Transverse colon (tissue), 4 donors: ENCODE measurements around the gene PPARA. TPM values are rescaled to one million over a fixed set of nuclear protein-coding genes. Genes with fewer than 3 reads are reported as not detected.

ENCODE experiments used
- DNase-seq: peaks from one replicate; pipeline ENCODE4 v3.0.0-alpha.2; 2019
- H3K27ac ChIP-seq, 4 donors: fragments of 200-600 bp; sonication (generic); 2 replicates each; pipeline ENCODE4 v1.5.1; 2016 to 2018; ENCODE audit warnings: inconsistent platforms in 4 of 4
- H3K27me3 ChIP-seq: fragments of 200-600 bp; sonication (generic); 2 replicates; pipeline ENCODE4 v1.5.1; 2017; ENCODE audit warnings: inconsistent platforms
- H3K36me3 ChIP-seq, 4 donors: fragments of 200-600 bp; sonication (generic); 2 replicates each; pipeline ENCODE4 v1.5.1; 2017 to 2019; ENCODE audit warnings: inconsistent platforms in 4 of 4
- H3K4me1 ChIP-seq, 4 donors: fragments of 200-600 bp; sonication (generic); 2 replicates each; pipeline ENCODE4 v1.5.1; 2017 to 2020; ENCODE audit warnings: inconsistent platforms in 4 of 4
- H3K4me3 ChIP-seq, 4 donors: fragments of 200-600 bp; sonication (generic); 1 replicate in 1 of 4; 2 replicates in 3 of 4; pipeline versions ENCODE4 v1.5.1 to v1.6.1; 2017 to 2019; ENCODE audit warnings: inconsistent platforms in 4 of 4
- H3K9me3 ChIP-seq, 2 donors: fragments of 200-600 bp; sonication (generic); 2 replicates each; pipeline ENCODE4 v1.5.1; 2017 to 2019; ENCODE audit warnings: inconsistent platforms in 2 of 2
- EP300 ChIP-seq: sonication (generic); formaldehyde crosslinking; IDR thresholded peaks from one replicate; pipeline ENCODE4 v1.6.1; 2017; ENCODE audit warnings: antibody characterized with exemption, low read depth
- POLR2A ChIP-seq: fragments of 450-650 bp; IDR thresholded peaks from one replicate; pipeline ENCODE4 v1.6.1; 2016; ENCODE audit warnings: antibody characterized with exemption, mild to moderate bottlenecking, moderate library complexity
- POLR2AphosphoS5 ChIP-seq, 3 donors: sonication (generic); formaldehyde crosslinking; IDR thresholded peaks; one replicate each; pipeline ENCODE4 v1.6.1; 2016; ENCODE audit warnings: antibody characterized with exemption in 3 of 3
- WGBS, 2 donors: methylation state at CpG; one replicate each; pipeline ENCODE4 v1.1.5; 2018; ENCODE audit warnings: low coverage in 1 of 2; 5-methylcytosine and 5-hydroxymethylcytosine counted together
- in situ Hi-C, 4 donors: fragments of 200-750 bp; cut with MboI; loops; one replicate each; pipeline versions ENCODE4 v1.15.0 to v1.15.1; 2017; ENCODE audit warnings: low sequenced_read_pairs in 3 of 4, low pct_ligation_motif_present in 1 of 4, low pct_unique_long_range_greater_than_20kb in 1 of 4
- intact Hi-C: fragments of 100-400 bp; cut with DNase I; formaldehyde crosslinking; loops from one replicate; pipeline ENCODE4 v1.15.1; 2023; ENCODE audit warnings: low total_unique reads
- total RNA-seq, 4 donors: library from RNA; depleted of rRNA; stranded (reverse); fragments of >200 nt; gene quantifications; one replicate each; pipeline ENCODE4 v1.1.0, GENCODE V29; 2016
- TF ChIP-seq, protein P1 (sequence below), 5 experiments: fragments of 200-600 bp in 3 of 5; fragments of 450-650 bp in 2 of 5; sonication (generic) in 3 of 5; IDR thresholded peaks; 1 replicate in 2 of 5; 2 replicates in 3 of 5; pipeline ENCODE4 v1.5.1; 2016 to 2017; ENCODE audit warnings: antibody characterized with exemption in 5 of 5, inconsistent platforms in 3 of 5, mild to moderate bottlenecking in 2 of 5, moderate library complexity in 1 of 5

PPARA gene
- total RNA-seq, 4 donors from 2014 or later, result 52.0 to 88.1 (median 74.7) TPM

DNA sequence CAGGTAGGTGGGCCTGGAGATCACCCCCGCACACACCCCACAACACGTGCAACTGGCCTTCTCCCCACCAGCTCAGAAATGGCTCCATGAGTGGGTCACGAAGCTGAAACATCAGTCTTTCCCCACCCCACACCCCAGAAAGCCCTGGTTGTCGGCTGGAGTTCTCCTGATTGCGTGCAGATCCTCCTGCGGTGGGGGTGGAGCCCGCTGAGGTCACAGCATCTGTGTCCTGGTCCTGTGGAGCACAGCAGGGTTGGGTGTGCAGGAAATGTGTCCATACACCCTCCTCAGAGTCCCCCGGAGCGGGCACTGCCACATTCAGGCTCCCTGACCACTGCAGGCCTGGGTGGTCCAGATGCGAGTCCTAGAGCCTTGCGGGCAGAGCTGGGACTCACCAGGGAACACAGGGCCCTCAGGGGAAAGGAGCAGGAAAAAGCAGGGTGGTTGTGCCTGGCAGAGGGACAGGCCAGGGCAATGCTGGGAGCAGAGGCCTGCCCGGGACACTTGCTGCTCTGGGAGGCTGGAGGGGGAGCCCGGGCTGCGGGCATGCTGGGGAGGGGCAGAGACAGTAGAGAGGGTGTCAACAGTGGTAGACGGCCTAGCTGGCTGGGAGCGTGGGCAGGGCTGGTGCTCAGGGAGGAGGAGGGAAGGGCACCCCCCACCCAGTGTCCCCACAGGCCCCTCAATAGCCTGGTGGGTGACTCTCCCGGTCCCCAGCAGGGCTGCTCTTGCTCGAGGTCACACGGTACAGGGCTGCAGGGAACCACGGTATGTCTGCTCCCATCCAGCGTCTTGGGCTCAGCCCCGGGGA, 42.4 kb upstream of the PPARA start:
- H3K4me1 ChIP-seq, result peaks cover 54 to 80% (median 64%) of the 10 kb centered on the region in 4 donors
- no peak overlapping the region for H3K4me3 ChIP-seq
- 64 to 77% methylated on average over 4 to 21 of the region's 22 CpGs for WGBS, 2 donors
- no peak for DNase-seq
- no peaks in the 10 kb centered on the region for H3K9me3 ChIP-seq
- intact Hi-C loops, result loop anchor here (2.0 kb wide), 1 partner anchor 19 kb away; no protein-coding TSS in a partner anchor
- TF ChIP-seq POLR2AphosphoS5 (IDR thresholded peaks at IDR 0.05) (no peak), EP300 (no peak), POLR2A (no peak)
- TF ChIP-seq, protein P1, sequence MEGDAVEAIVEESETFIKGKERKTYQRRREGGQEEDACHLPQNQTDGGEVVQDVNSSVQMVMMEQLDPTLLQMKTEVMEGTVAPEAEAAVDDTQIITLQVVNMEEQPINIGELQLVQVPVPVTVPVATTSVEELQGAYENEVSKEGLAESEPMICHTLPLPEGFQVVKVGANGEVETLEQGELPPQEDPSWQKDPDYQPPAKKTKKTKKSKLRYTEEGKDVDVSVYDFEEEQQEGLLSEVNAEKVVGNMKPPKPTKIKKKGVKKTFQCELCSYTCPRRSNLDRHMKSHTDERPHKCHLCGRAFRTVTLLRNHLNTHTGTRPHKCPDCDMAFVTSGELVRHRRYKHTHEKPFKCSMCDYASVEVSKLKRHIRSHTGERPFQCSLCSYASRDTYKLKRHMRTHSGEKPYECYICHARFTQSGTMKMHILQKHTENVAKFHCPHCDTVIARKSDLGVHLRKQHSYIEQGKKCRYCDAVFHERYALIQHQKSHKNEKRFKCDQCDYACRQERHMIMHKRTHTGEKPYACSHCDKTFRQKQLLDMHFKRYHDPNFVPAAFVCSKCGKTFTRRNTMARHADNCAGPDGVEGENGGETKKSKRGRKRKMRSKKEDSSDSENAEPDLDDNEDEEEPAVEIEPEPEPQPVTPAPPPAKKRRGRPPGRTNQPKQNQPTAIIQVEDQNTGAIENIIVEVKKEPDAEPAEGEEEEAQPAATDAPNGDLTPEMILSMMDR (IDR thresholded peaks at IDR 0.05), result no peak
- H3K36me3 ChIP-seq, result peaks cover 0 to 4% (median 0%) of the 10 kb centered on the region in 4 donors
- peak overlapping the region; percentile 75 to 82 (median 77) for H3K27ac ChIP-seq
- H3K27me3 ChIP-seq, result no peaks in the 10 kb centered on the region
- in situ Hi-C loops, result loop anchor here in 1 of 4 donors (25.0 kb wide), 1 partner anchor 429 kb away; the partner anchor contains the start of gene CELSR1

GRCh38 chr22:46108564-46109473, 41.5 kb upstream of the PPARA start:
- H3K27ac ChIP-seq, result peak overlapping the region; percentile 75 to 82 (median 77)
- 55% methylated on average over 20 of the region's 20 CpGs; no CpG with 5 or more reads in 1 of the 2 donors for WGBS, 2 donors
- no peak overlapping the region for H3K4me3 ChIP-seq
- H3K36me3 ChIP-seq, result peaks cover 0 to 4% (median 0%) of the 10 kb centered on the region in 4 donors
- in situ Hi-C loops, result loop anchor here in 1 of 4 donors (25.0 kb wide), 1 partner anchor 428 kb away; the partner anchor contains the start of gene CELSR1
- TF ChIP-seq EP300, result no peak
- no peak for TF ChIP-seq POLR2AphosphoS5 (IDR thresholded peaks at IDR 0.05)
- TF ChIP-seq POLR2A, result no peak
- TF ChIP-seq, protein P1 (IDR thresholded peaks at IDR 0.05), result no peak
- peak; percentile 45 for DNase-seq
- H3K27me3 ChIP-seq, result no peaks in the 10 kb centered on the region
- no peaks in the 10 kb centered on the region for H3K9me3 ChIP-seq
- intact Hi-C loops, result no loop called here
- H3K4me1 ChIP-seq, result peaks cover 52 to 72% (median 62%) of the 10 kb centered on the region in 4 donors

GRCh38 chr22:46109474-46110003, 40.8 kb upstream of the PPARA start:
- H3K4me1 ChIP-seq, result peaks cover 45 to 65% (median 60%) of the 10 kb centered on the region in 4 donors
- in situ Hi-C loops (loop anchor here in 2 of 4 donors (10.0 to 25.0 kb wide), 2 partner anchors 105 to 428 kb away; partner anchors contain the start of gene CELSR1 (in 1 of the 2)), intact Hi-C loops (no loop called here)
- no peak overlapping the region for H3K4me3 ChIP-seq
- no peak for DNase-seq
- H3K36me3 ChIP-seq, result peaks cover 0 to 4% (median 0%) of the 10 kb centered on the region in 4 donors
- peak overlapping the region; percentile 75 to 82 (median 77) for H3K27ac ChIP-seq
- 81% methylated on average over 10 of the region's 13 CpGs; no CpG with 5 or more reads in 1 of the 2 donors for WGBS, 2 donors
- H3K9me3 ChIP-seq, result no peaks in the 10 kb centered on the region
- no peak for TF ChIP-seq POLR2A
- TF ChIP-seq, protein P1 (IDR thresholded peaks at IDR 0.05), result no peak
- no peak for TF ChIP-seq POLR2AphosphoS5 (IDR thresholded peaks at IDR 0.05)
- no peak for TF ChIP-seq EP300
- H3K27me3 ChIP-seq, result no peaks in the 10 kb centered on the region
